ENCODE results near the gene INHBC. TPM values are rescaled to one million over a fixed set of nuclear protein-coding genes. Genes with fewer than 3 reads are reported as not detected.

The INHBC gene
- total and polyA plus RNA-seq, 7 donors, result 0.05 to 0.21 (median 0.18) TPM; not detected in 4

GRCh38 chr12:57475271-57476161 lies 40.9 kb downstream of the INHBC start:
- Histone ChIP-seq H3K27ac (no peak overlapping the region), H3K4me1 (peaks cover 13% of the 10 kb centered on the region), H3K27me3 (ENCODE audit: insufficient read depth in 3 of 3, low read length in 2 of 3) (peaks cover 0 to 60% (median 18%) of the 10 kb centered on the region in 3 donors), H3K36me3 (ENCODE audit: insufficient read depth in 1 of 2, low read depth in 1 of 2) (no peaks in the 10 kb centered on the region), H3K4me3 (peak overlapping the region; percentile 64), H3K9me3 (no peaks in the 10 kb centered on the region)
- TF ChIP-seq, protein P1, sequence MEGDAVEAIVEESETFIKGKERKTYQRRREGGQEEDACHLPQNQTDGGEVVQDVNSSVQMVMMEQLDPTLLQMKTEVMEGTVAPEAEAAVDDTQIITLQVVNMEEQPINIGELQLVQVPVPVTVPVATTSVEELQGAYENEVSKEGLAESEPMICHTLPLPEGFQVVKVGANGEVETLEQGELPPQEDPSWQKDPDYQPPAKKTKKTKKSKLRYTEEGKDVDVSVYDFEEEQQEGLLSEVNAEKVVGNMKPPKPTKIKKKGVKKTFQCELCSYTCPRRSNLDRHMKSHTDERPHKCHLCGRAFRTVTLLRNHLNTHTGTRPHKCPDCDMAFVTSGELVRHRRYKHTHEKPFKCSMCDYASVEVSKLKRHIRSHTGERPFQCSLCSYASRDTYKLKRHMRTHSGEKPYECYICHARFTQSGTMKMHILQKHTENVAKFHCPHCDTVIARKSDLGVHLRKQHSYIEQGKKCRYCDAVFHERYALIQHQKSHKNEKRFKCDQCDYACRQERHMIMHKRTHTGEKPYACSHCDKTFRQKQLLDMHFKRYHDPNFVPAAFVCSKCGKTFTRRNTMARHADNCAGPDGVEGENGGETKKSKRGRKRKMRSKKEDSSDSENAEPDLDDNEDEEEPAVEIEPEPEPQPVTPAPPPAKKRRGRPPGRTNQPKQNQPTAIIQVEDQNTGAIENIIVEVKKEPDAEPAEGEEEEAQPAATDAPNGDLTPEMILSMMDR (IDR thresholded peaks at IDR 0.05), result no peak
- WGBS, 3 donors, result 3 to 8% (median 6%) methylated on average over 66 to 84 of the region's 84 CpGs
- DNase-seq, result peak in 1 of 2 donors; percentile 41
- intact Hi-C loops (cut with DNase I), result no loop called here
- peak; percentile 56 to 74 (median 69) for ATAC-seq

GRCh38 chr12:57476162-57476992 lies 41.8 kb downstream of the INHBC start:
- peak in 3 of 4 donors; percentile 2 to 38 (median 2) for ATAC-seq
- WGBS, 3 donors, result 24 to 27% (median 27%) methylated on average over 26 to 29 of the region's 29 CpGs

DNA sequence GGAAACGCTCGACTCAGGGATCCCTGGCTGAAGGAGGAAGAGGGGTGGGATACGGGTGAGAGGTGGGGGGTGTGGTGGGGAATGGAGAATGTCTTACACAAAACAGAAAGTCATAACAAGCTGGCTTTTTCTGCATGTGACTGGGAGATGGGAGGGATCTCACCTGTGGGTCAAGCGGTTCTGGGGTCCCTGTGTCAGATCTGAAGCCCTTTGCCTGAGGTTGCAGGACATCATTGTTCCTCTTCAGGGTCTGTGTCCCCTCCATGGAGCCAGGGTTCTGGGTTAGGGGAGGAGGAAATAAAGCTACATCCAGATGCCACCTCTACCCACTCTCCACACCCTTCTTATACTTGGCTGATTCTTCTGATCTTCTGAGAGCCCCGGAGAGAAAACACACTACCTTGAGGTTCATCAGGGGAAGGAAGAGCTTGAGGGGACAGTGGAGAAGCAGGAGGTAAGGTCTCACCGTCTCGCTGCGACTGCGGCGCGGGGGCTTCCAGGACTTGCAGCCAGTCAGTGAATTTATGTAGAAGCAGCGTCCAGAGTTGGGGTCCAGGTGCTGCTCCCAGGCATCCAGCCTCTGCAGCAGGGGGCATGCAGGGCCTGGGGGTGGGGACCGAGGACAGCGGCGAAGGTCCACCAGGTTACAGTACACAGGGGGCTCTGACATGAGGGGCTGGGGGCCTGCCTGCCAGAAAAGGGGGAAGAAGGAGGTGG lies 42.6 kb downstream of the INHBC start:
- no peaks in the 10 kb centered on the region for H3K9me3 ChIP-seq
- DNase-seq, result no peak
- no peaks in the 10 kb centered on the region for H3K36me3 ChIP-seq (ENCODE audit: insufficient read depth in 1 of 2, low read depth in 1 of 2)
- no peak for ATAC-seq
- peaks cover 0 to 49% (median 18%) of the 10 kb centered on the region in 3 donors for H3K27me3 ChIP-seq (ENCODE audit: insufficient read depth in 3 of 3, low read length in 2 of 3)
- TF ChIP-seq, protein P1 (IDR thresholded peaks at IDR 0.05), result no peak
- H3K4me1 ChIP-seq, result peaks cover 13% of the 10 kb centered on the region
- H3K27ac ChIP-seq, result no peak overlapping the region
- WGBS, 3 donors, result 79 to 91% (median 80%) methylated on average over 12 to 15 of the region's 15 CpGs
- intact Hi-C loops (cut with DNase I), result no loop called here
- peak overlapping the region; percentile 36 for H3K4me3 ChIP-seq

More at GRCh38 chr12:57476162-57476992, 41.8 kb downstream of the INHBC start:
- peak overlapping the region; percentile 64 for H3K4me3 ChIP-seq
- TF ChIP-seq, protein P1 (IDR thresholded peaks at IDR 0.05), result no peak
- H3K9me3 ChIP-seq, result no peaks in the 10 kb centered on the region
- intact Hi-C loops (cut with DNase I), result no loop called here
- H3K27ac ChIP-seq, result no peak overlapping the region
- H3K27me3 ChIP-seq (ENCODE audit: insufficient read depth in 3 of 3, low read length in 2 of 3), result peaks cover 0 to 54% (median 18%) of the 10 kb centered on the region in 3 donors
- H3K4me1 ChIP-seq, result peaks cover 13% of the 10 kb centered on the region
- DNase-seq, result no peak
- H3K36me3 ChIP-seq (ENCODE audit: insufficient read depth in 1 of 2, low read depth in 1 of 2), result no peaks in the 10 kb centered on the region
